ENCODE results near the gene ELOVL2.

The ELOVL2 gene

DNA sequence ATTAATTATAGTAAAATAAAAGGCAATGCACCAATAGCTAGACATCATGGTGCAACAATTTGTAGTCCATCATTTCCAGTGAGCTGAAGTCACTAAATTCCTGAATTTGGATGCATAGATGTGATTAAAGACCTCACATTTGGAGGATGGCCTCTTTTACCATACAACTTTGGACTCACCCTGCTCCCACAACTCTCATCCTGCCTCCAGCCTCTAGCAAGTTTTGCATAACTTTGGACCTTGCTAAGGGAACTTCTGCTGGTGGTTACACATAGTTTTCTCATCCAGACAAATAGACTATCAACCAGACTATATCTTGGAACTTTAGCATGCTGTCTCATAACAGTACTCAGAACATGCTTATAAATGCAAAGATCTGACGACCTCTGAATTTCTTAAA, 12.8 kb upstream of the ELOVL2 start:
- no peak for DNase-seq

DNA sequence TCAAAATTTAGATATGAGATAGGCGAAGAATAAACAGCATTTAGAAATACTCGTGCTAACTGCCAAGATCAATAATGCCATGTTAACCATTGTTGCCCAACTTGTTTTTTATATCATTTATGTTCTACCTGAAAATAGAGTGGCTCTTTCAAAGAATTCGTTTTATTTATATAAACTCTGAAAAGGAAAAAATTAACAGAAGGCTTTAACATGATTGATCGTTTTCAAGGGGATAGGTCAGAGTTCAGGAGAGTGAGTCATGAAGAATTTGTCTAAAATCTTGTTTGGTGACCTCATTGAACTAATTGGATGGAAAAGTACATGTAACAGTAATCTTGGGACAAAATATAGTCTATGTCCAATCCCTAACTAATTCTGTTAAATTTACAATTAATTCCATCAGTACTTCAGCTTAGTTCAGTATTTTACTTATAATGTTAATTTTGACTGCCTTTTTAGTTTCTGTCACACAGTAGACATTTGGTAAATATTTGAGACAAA, 11.1 kb upstream of the ELOVL2 start:
- no peak for DNase-seq

DNA sequence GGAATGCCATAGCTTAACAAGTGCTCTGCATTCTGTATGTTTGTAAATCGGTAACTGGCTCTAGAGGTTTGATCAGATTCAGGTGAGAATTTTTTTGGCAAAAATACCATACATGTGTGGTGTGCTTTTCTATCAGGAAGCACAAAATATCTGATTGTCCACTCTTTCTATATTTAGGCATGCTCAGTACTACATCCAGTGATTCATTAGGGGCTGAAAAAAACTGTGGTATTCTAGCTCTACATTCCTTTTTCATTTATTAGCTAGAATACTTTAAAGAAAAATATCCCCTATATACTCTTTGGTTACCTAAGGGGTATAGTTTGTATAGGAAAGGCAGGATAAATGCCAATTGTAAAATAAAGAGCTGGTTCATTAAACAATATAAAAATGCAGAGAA, 10.6 kb upstream of the ELOVL2 start:
- DNase-seq, result no peak

DNA sequence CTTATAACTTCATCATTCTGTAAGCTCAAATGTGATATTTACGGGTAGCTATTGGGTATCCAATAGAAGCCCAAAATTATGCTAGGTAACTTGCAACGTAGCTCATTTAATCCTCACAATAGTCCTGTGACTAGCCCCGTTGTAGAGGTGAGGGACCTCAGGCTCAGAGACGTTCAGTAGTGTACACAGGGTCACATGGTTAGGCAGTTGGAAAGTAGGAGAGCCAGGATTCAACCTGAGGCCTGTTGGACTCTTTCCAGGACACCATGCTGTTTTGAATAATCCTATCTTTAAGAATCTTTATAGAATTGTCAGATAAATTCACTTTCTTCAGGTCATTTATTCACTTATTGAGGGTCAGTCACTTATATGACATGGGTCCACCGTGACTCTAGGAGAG, 9.2 kb upstream of the ELOVL2 start:
- no peak for DNase-seq

DNA sequence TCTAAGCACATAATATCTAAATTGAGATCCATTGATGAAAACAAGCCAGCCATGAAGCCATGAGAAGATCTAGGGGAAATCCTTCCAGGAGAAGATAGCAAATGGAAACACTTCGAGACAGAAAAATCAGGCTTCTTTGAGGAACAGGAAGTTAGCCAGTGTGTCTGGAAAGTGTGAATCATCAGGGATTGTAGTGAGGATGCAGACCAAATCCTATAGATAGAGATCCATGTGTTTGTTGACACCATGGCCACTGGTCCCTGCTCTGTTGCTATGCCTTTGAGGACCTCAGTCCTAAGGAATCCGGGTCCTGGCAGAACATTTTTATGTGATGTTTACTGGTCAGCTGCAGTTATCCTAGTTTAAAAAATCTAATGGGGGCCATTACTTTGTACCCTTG, 6.6 kb upstream of the ELOVL2 start:
- no peak for DNase-seq

DNA sequence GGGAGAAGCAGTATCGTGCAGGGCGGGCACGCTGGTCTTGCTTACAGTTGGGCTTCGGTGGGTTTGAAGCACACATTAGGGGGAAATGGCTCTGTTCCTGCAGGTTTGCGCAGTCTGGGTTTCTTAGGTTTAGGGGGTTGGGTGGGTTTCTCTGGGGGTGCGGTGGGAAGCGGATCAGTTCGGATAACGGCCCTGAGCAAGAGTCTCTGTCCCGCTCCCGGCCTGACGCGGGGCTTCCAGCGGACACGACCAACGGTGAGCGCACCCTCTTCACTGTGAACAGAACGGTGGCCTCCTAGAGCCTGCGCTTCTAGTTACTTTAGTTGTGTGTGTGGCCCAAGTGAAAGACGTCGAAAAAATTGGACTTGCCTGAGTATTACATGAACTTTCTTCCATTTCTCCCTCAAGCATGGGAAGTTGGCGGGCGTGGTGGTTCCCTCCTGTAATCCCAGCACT, 635 bp upstream of the ELOVL2 start:
- DNase-seq, result no peak

DNA sequence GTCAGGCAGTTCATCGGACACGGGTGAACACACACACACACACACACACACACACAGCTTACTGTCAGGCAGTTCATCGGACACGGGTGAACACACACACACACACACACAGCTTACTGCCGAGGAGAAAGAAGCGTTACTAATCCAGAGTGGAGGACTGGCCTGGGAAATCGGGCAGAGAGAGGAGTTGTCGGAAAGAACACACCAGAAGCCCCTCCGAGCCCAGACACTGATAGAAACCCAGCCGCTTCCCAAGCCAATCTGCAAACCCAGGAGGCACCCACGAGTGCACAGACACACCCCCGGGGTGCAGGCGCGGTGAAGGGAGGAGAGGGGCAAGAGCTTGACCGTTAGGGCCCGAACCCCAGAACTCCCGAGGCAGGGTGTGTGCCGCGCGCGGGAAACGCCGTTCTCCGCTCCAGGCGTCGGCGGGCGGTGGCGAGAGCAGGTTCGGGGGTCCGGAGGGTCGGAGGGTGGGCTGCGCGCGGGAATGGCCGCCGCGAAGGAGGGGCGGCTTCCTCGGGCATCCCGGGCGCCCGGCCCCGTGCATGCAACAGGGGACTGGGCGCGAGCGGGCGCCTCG, 636 bp downstream of the ELOVL2 start:
- DNase-seq, result no peak

DNA sequence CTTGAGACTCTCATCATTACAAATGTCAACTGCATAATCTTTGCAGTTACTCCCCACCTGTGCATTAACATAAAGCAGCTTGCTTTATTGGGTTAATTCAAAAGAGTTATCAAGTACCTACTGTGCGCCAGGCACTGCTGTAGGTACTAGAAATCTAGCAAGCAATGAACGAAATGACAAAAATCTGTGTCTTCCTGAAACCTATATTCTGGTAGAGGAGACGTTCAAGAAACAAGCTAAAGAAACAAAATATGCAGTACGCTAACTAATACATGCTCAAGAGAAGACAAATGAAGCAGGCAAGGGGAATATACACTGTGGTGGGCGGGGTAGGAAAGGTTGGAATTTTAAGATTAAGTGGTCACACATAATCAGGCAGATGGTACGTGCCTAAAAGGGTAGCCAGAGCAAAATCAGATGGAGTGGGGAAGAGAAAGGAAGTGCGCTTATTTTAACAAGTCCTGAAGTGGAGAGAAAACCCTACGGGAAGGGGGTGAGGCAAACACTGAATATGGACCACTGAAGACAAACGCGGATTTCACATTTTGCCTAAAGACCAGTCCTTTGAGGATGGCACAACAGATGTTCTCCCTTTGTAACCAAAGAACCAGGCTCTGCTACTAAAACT, 1.2 kb downstream of the ELOVL2 start:
- no peak for DNase-seq

DNA sequence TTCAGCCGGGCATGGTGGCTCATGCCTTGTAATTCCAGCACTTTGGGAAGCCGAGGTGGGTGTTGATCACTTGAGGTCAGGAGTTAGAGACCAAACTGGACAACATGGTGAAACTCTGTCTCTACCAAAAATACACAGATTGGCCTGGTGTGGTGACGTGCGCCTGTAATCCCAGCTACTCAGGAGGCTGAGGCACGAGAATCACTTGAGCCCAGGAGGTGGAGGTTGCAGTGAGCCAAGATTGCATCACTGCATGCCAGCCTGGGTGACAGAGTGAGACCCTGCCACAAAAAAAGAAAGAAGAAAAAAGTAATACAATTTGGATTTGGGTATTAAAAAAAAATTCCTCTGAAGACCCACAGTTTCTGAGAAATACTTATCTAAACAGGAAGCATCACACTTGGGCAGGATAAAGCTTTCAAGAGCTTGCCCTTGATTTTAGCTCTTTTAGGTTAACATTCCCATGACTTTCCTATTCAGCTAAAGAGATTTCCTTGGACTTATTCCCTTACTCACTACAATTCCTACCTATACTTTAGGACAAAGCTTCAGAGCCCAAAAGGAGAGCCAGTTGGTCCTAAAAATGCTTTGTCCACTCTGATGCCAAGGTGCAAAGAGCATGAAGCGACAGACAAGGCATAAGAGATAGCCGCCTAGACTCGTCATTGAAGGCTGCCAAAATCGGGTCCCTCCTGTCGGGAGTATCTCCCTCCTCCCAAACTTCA, 1.9 kb downstream of the ELOVL2 start:
- no peak for DNase-seq

DNA sequence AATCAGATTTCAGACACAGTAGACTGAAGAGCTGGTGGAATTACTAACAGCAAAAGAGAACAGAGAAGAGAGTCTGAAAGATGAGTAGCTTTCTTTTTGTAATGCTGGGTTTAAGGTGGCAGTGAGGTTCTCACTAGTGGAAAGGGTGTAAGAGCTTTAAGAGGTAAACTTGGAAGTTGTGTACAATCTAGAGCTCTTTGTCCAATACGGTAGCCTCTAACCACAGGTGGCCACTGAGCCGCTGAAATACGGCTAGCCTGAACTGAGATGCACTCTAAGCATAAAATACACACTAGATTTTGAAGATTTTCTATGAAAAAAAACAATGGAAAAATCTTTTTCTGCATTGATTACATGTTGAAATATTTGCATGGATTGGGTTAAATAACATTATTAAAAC, 4.0 kb downstream of the ELOVL2 start:
- DNase-seq, result no peak

DNA sequence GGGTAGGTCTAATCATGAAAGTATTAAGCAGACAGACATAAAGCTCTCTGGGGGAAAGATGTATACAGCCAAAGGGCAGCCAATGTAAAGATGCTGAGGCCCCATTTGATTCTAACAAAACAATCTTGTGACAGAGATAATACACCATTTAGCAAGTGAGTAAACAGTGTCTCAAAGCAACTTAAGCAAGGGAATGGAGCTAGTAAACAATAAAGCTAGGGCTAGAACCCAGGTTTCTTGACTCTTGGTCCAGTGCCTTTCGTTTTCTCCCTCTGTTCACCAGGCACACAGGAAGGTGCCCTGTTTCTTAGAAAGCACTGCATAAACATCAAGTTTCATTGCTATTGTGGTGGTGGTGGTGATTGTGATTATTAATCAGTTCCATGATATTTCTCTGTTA, 5.1 kb downstream of the ELOVL2 start:
- no peak for DNase-seq

DNA sequence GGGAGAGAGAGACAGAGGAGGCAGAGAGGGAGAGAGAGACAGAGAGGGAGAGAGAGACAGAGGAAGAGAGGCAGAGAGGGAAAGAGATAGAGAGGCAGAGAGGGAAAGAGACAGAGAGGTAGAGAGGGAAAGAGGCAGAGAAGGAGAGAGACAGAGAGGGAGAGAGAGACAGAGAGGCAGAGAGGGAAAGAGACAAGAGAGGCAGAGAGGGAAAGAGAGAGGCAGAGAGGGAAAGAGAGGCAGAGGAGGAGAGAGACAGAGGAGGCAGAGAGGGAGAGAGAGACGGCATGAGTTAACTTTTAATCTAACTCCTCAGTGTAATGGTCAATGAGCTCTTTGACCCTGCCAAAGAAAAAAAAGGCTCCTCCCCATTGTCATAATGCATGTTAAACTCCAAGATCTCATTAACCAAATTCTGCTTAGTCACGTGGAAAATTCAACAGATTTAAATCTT, 7.1 kb downstream of the ELOVL2 start:
- DNase-seq, result no peak

DNA sequence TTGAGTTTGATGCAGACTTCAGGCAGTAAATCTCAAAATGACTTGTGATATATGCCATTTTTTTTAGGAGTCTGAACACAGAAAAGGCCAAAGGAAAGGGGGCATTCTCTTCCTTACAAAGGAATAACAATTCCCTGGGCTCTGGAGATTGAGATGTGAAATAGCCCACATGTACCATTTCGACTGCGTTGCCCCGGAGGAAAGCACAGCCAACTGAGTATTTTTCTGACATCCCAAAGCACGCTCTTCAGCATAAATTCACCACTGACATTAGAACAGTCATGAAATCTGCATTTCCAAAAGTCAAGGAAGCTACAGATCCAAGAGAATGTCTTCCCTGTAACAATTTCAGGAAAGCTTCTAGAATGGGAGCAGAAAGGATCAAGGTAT, 7.8 kb downstream of the ELOVL2 start:
- DNase-seq, result no peak

DNA sequence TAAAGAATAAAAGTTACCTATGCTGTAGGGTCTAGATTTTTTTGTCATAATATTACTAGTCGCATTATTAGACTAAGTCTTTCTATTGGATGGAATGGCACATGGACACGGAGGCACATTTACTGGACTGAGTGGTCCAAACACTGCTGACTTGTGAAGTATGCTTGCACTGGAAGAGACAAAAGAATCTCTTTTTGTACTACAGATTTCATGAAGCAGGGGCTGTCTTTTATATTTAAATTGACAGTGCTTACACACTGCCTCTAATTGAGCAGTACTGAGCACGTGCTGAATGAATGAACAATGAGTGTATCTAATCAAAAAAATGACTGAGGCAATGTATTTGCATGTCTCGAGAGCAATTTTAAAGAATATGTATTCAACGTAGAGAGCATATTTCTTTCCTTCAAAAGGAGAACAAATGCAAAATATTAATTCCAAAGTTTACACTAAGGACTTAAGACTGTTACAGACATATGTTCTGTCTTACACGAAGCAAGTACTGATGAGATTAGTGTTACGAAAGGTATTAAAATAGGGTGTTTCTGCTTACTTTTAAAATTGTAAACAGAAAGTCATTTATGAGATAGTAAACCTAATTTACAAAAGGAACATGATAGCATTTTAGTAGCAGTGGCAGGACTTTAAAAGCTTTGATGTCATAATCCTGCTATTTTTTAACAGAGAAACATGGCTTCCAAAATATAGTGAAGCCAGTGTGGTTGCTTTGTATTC, 8.3 kb downstream of the ELOVL2 start:
- DNase-seq, result no peak

DNA sequence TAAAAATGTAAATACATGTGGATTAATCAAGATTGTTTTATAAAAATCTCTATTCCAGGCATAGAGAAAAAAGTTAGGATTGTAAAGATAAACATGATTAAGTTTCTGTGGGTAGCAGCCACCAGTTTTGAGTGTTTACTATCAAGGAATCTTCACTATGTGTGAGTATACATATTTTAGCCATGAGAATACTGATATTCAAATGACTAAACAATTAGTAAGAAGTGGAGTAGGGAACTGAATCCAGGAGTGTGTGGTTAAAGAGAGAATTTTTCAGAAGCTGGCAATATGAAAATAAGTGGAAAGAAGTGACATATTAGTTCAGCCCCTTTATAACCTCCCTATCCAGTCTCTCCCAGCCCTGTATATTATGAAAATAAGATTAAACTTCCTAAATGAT, 10.3 kb downstream of the ELOVL2 start:
- no peak for DNase-seq

DNA sequence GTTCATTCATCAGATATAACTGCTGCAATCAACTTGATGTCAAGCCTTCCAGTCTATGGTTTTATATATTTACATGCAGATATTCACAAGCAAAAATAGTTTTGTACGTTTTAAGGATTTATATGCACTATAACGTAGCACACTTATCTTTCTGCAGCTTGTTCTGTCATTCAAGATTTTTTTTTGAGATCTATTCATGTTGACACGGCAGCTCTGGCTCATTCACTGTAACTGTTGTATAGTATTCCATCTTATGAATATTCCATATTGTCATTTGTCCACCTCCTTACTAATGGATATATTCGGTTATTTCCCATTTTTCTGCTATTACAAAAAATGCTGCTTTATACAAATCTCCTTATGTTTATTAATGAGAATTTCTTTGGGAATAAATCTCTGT, 13.2 kb downstream of the ELOVL2 start:
- DNase-seq, result no peak

DNA sequence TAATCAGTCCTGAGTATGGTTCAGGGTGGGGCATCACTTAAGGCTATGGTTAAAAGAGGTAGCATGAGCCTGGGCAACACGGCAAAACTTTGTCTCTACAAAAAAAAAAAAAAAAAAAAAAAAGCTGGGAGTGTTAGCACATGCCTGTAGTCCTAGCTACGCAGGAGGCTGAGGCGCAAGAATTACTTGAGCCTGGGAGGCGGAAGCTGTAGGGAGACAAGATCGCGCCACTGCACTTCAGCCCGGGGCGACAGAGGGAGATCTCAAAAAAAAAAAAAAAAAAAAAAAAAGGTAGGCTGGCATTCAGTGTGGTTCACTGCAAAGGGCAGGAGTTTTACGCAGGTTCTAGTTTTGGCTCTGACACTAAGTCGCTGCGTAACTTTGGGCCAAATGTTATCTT, 15.1 kb downstream of the ELOVL2 start:
- DNase-seq, result no peak

DNA sequence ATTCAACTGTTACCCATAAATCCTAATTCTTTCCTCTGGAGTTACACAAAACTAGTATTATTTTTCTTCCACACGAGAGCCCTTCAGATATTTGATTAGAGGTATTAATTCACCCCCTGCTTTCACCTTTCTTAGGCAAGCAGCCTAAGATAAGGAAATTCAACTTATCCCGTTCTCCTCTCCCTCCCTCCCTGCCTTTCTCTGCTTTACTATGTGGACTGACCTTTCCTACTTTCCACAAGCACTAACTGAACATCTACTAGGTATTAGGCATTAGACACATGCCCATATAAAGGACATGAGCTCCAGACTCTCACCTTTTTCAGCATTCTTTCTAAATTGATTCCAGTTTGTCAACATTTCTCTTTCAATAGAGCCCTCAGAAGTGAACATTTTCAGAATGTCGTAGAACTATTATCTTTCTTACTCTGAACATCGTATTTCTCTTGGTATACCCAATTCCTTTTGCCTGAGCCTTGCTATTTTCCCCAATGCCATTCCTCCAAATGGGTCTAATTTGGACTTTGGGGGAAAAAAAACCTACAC, 16.5 kb downstream of the ELOVL2 start:
- no peak for DNase-seq

DNA sequence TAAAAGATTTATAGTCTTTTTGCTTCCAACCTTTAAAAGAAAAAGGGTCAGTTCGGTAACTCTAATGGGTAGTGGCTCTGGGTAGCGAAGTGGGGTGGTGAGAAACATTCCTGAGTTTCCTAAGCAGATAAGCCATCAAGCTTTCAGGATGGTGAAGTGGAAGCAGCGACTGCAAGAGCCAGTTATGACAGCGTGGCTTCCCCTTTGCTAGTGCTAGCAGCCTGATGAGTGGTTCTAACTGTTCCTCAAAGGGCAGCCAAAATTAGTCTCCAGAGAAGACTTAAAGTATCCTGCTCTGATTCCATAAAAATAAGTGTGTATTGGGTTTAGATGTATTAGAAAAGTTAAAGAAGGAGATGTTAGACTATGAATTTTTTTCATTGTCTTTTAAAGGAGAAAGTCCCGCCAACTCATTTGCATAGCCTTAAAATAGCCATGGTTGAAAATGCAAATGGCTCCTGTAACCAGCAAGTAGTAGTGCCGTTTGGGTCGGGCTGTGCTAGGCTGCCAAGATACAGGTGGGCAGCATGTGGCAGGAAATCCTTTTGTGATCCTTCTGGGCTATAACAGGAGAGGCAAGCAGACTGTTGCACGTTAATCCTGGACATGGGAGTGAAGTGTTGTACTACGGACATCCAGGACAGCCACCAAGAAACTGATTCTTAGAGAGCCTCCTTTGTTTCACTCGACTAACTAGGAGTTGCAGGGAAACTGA, 18.0 kb downstream of the ELOVL2 start:
- no peak for DNase-seq

DNA sequence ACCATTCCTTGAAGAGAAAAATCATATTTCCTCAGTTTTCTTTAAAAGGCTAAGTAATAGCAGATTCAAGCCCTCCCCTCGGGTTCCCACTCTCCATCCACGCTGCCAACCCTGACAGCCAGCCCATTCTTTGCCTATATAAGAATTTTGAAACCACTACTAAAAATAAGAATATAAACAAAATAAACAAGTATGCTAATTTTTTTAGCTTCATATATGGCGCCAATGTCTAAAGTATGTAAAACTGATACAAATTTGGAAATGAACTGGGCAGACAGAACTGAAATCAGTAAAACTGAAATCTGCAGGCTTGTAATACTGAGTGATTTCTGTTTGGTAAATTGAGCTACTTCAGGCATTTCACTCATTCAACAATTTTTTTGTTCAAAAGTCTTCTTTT, 19.0 kb downstream of the ELOVL2 start:
- DNase-seq, result no peak

DNA sequence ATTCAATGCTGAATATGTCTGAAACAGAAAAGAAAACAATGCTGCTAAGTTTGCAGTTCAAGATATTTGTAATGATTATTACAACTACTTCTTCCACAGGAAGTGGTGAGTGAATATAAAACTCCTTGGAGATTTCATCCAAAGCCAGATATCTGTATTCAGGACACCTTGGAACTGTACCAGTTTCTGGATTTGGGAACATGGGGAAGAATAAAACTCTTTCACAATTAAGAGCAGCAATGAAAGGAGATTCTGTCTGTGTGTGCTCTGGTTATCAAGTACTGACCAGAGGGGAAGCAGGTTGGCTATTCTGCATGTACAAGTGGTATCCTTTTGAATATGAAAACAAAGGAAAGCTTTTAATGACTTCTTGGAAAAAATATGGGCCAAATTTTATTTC, 21.1 kb downstream of the ELOVL2 start:
- no peak for DNase-seq

DNA sequence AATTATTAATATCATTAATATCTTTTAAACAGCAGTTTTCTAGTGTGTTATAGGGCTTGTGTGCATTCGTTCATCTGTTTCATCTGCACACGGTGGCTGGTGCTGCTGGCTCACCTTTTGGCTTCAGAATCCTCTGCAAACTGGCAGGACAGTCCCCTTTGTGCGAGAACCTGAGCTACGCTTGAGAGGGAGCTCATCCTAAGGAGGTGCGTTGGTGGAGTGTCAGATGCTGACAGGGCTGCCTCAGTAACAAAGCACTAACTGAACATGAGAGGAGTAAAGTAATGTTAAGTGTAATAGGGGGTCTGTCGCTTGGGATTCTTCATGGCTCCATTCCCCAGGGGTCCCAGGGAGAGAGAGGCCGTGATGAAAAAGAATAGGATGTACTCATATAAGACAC, 22.4 kb downstream of the ELOVL2 start:
- DNase-seq, result no peak

DNA sequence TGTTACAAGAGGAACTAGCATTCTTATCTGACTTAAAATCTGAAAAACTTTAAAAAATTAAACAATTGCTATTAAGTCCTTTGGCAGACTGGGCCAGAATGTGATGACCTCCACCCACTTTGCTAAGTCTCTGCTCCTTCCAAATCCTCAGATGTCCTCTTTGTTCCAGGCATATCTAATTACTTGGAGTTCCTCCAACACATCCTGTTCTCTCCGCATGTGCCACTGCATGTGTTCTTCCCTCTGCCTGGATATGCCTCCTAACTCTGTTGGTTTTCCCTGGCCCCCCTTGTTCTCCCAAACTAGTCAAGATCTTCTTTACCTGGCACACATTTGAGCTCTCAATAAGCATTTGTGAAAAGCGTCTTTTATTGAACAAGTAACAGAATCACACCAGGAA, 23.1 kb downstream of the ELOVL2 start:
- no peak for DNase-seq

Measured in stimulated activated CD4-positive, alpha-beta T cell treated with anti-CD3 and anti-CD28 coated beads, Interleukin-4, amount 100 ng/mL, for 1 hour (primary cell).